H1 (cell line): ENCODE measurements around the gene RHBG. TPM values are rescaled to one million over a fixed set of nuclear protein-coding genes. Genes with fewer than 3 reads are reported as not detected.

ENCODE experiments used
- ASH2L ChIP-seq: fragments of 200-600, 300-600 bp; sonication (generic); IDR thresholded peaks from one replicate; pipeline ENCODE4 v1.7.1; 2017; ENCODE audit warnings: low read length
- FOSL1 ChIP-seq: IDR thresholded peaks from 2 replicates; pipeline ENCODE4 v1.6.1; 2011; ENCODE audit warnings: mild to moderate bottlenecking, low read depth, low read length, moderate library complexity; ENCODE audit not compliant: insufficient read depth
- polyA plus RNA-seq, 7 experiments: library from polyadenylated mRNA; depleted of rRNA in 3 of 7; stranded (reverse) in 5 of 7; unstranded in 2 of 7; fragments of >200 nt in 5 of 7; fragments of 200-250 nt in 2 of 7; gene quantifications; 1 replicate in 5 of 7; 2 replicates in 1 of 7; 4 replicates in 1 of 7; pipeline versions ENCODE4 v1.2.1 to v1.2.3, GENCODE V29; 2011 to 2013; ENCODE audit warnings: missing spikeins in 2 of 7, mixed read lengths in 2 of 7
- total RNA-seq: library from RNA; stranded (reverse); fragmentation: NEBNext Ultra II Directional; extraction: Animal tissue kit (Norgen Biotek cat#: 25700); gene quantifications from 2 replicates; pipeline ENCODE4 v1.2.1, GENCODE V29; 2021

The RHBG gene
- total and polyA plus RNA-seq, 2 of the 8 experiments (the other 6 are each of a cell fraction or from before 2014, with no cell fraction given) = 2.6 to 2.7 TPM

GRCh38 chr1:156386134-156386901 is 17.3 kb downstream of the RHBG start (continued):
- TF ChIP-seq FOSL1 = no peak
- no peak for TF ChIP-seq ASH2L
